Karpas-422 (cell line): Measurements from ENCODE around the gene MSANTD2. TPM values are rescaled to one million over a fixed set of nuclear protein-coding genes. Genes with fewer than 3 reads are reported as not detected.

ENCODE experiments used
- DNase-seq: peaks from one replicate; pipeline ENCODE4 v3.0.0-alpha.2; 2015
- H2AFZ ChIP-seq: fragments of 200-600 bp; sonication (generic); 2 replicates; pipeline ENCODE4 v1.6.1; 2014; ENCODE audit warnings: antibody characterized with exemption, low read length, mixed read lengths
- H3K27ac ChIP-seq: fragments of 200-600 bp; sonication (generic); 2 replicates; pipeline ENCODE4 v1.5.1; 2014; ENCODE audit warnings: mild to moderate bottlenecking, low read length, moderate library complexity
- H3K27me3 ChIP-seq: fragments of 200-600 bp; sonication (generic); 2 replicates; pipeline ENCODE4 v1.6.1; 2014; ENCODE audit warnings: low read length, mixed read lengths
- H3K36me3 ChIP-seq: fragments of 200-600 bp; sonication (generic); 2 replicates; pipeline ENCODE4 v1.6.1; 2014; ENCODE audit warnings: low read length, mixed read lengths; ENCODE audit not compliant: insufficient read depth
- H3K4me1 ChIP-seq: fragments of 200-600 bp; sonication (generic); 2 replicates; pipeline ENCODE4 v1.6.1; 2014; ENCODE audit warnings: mild to moderate bottlenecking, low read length, mixed read lengths
- H3K4me2 ChIP-seq: fragments of 200-600 bp; sonication (generic); 2 replicates; pipeline ENCODE4 v1.6.1; 2014; ENCODE audit warnings: low read length, low read depth, mild to moderate bottlenecking; ENCODE audit not compliant: poor library complexity, severe bottlenecking
- H3K4me3 ChIP-seq: fragments of 200-600 bp; sonication (generic); 2 replicates; pipeline ENCODE4 v1.5.1; 2014; ENCODE audit warnings: mild to moderate bottlenecking, antibody characterized with exemption, low read length, mixed read lengths
- H3K79me2 ChIP-seq: fragments of 200-600 bp; sonication (generic); 2 replicates; pipeline ENCODE4 v1.6.1; 2014; ENCODE audit warnings: mild to moderate bottlenecking, low read length, mixed read lengths
- H3K9ac ChIP-seq: fragments of 200-600 bp; sonication (generic); 2 replicates; pipeline ENCODE4 v1.6.0; 2014; ENCODE audit warnings: low read length
- H3K9me2 ChIP-seq: fragments of 200-600 bp; sonication (generic), shearing (Covaris generic); replicated peaks from 2 replicates; pipeline ENCODE4 v1.6.0; 2014; ENCODE audit warnings: mild to moderate bottlenecking, low read length, moderate library complexity; ENCODE audit not compliant: insufficient read depth
- H3K9me3 ChIP-seq: fragments of 300-700, 200-600 bp; sonication (generic); 2 replicates; pipeline ENCODE4 v1.6.1; 2014; ENCODE audit warnings: low read length, mixed read lengths
- H4K20me1 ChIP-seq: fragments of 200-600 bp; sonication (generic); 2 replicates; pipeline ENCODE4 v1.6.1; 2014; ENCODE audit warnings: mild to moderate bottlenecking, antibody characterized with exemption, low read length, low read depth; ENCODE audit not compliant: insufficient read depth
- total RNA-seq: library from RNA; depleted of rRNA; stranded (reverse); fragments of >200 nt; shearing (Covaris generic); gene quantifications from 2 replicates; pipeline ENCODE4 v1.2.3, GENCODE V29; 2014; ENCODE audit warnings: low replicate concordance

The MSANTD2 gene
- total RNA-seq, 1 experiment from 2014 or later, result 7.6 TPM

GRCh38 chr11:124811399-124812125, 11.4 kb upstream of the MSANTD2 start:
- H2AFZ ChIP-seq, result no peak overlapping the region
- no peak for DNase-seq
- H3K36me3 ChIP-seq, result no peaks in the 10 kb centered on the region
- no peaks in the 10 kb centered on the region for H3K9me2 ChIP-seq
- no peak overlapping the region for H3K4me3 ChIP-seq
- H3K27me3 ChIP-seq, result no peaks in the 10 kb centered on the region
- H3K79me2 ChIP-seq, result no peaks in the 10 kb centered on the region
- no peaks in the 10 kb centered on the region for H3K9me3 ChIP-seq
- H4K20me1 ChIP-seq, result no peaks in the 10 kb centered on the region
- H3K27ac ChIP-seq, result no peak overlapping the region
- H3K4me2 ChIP-seq, result no peak overlapping the region
- no peaks in the 10 kb centered on the region for H3K4me1 ChIP-seq
- no peak overlapping the region for H3K9ac ChIP-seq

- Histone ChIP-seq H3K36me3 (no peaks in the 10 kb centered on the region), H3K9me2 (no peaks in the 10 kb centered on the region), H3K4me2 (no peak overlapping the region), H3K79me2 (no peaks in the 10 kb centered on the region), H3K4me3 (no peak overlapping the region), H3K27ac (no peak overlapping the region), H4K20me1 (no peaks in the 10 kb centered on the region), H3K27me3 (no peaks in the 10 kb centered on the region), H2AFZ (no peak overlapping the region), H3K9ac (no peak overlapping the region), H3K9me3 (no peaks in the 10 kb centered on the region), H3K4me1 (no peaks in the 10 kb centered on the region)
- DNase-seq, result no peak
These were observed 7.6 kb upstream of the MSANTD2 start for GRCh38 chr11:124807660-124808270.

GRCh38 chr11:124807201-124807600, 7.0 kb upstream of the MSANTD2 start:
- DNase-seq, result no peak
- no peak overlapping the region for H2AFZ ChIP-seq
- H3K4me2 ChIP-seq, result no peak overlapping the region
- no peak overlapping the region for H3K27ac ChIP-seq
- no peaks in the 10 kb centered on the region for H3K27me3 ChIP-seq
- H3K4me3 ChIP-seq, result no peak overlapping the region
- H3K36me3 ChIP-seq, result no peaks in the 10 kb centered on the region
- no peak overlapping the region for H3K9ac ChIP-seq
- no peaks in the 10 kb centered on the region for H3K4me1 ChIP-seq
- H3K79me2 ChIP-seq, result no peaks in the 10 kb centered on the region
- H3K9me3 ChIP-seq, result no peaks in the 10 kb centered on the region
- no peaks in the 10 kb centered on the region for H3K9me2 ChIP-seq
- H4K20me1 ChIP-seq, result no peaks in the 10 kb centered on the region

- Histone ChIP-seq H3K4me3 (no peak overlapping the region), H3K27me3 (no peaks in the 10 kb centered on the region), H4K20me1 (no peaks in the 10 kb centered on the region), H3K4me1 (peaks cover 5% of the 10 kb centered on the region), H3K36me3 (no peaks in the 10 kb centered on the region), H3K4me2 (no peak overlapping the region), H3K9me3 (no peaks in the 10 kb centered on the region), H3K9ac (no peak overlapping the region), H3K9me2 (no peaks in the 10 kb centered on the region), H3K27ac (no peak overlapping the region), H2AFZ (no peak overlapping the region), H3K79me2 (no peaks in the 10 kb centered on the region)
- no peak for DNase-seq
These were observed 4.7 kb upstream of the MSANTD2 start for GRCh38 chr11:124804884-124805283.

- no peak overlapping the region for H3K4me2 ChIP-seq
- H3K4me3 ChIP-seq, result no peak overlapping the region
- H4K20me1 ChIP-seq, result peaks cover 11% of the 10 kb centered on the region; the same call in 1 of the 2 replicates
- H3K79me2 ChIP-seq, result peaks cover 9% of the 10 kb centered on the region; the same call in 1 of the 2 replicates
- no peaks in the 10 kb centered on the region for H3K27me3 ChIP-seq
- H3K36me3 ChIP-seq, result no peaks in the 10 kb centered on the region
- H3K4me1 ChIP-seq, result peaks cover 14% of the 10 kb centered on the region
- H2AFZ ChIP-seq, result no peak overlapping the region
- H3K9ac ChIP-seq, result no peak overlapping the region
- no peak overlapping the region for H3K27ac ChIP-seq
- H3K9me3 ChIP-seq, result no peaks in the 10 kb centered on the region
- no peaks in the 10 kb centered on the region for H3K9me2 ChIP-seq
- DNase-seq, result no peak
These were observed 1.6 kb upstream of the MSANTD2 start for GRCh38 chr11:124801636-124802312.

- Histone ChIP-seq H3K9ac (peak overlapping the region; percentile 76), H3K27ac (no peak overlapping the region), H4K20me1 (peaks cover 14% of the 10 kb centered on the region; the same call in 1 of the 2 replicates), H3K4me1 (peaks cover 14% of the 10 kb centered on the region), H3K4me2 (peak overlapping the region; percentile 86), H2AFZ (peak overlapping the region; percentile 75; the same call in 1 of the 2 replicates), H3K9me3 (no peaks in the 10 kb centered on the region), H3K36me3 (no peaks in the 10 kb centered on the region), H3K4me3 (peak overlapping the region; percentile 78), H3K9me2 (no peaks in the 10 kb centered on the region), H3K27me3 (no peaks in the 10 kb centered on the region), H3K79me2 (peaks cover 9% of the 10 kb centered on the region; the same call in 1 of the 2 replicates)
- no peak for DNase-seq
These were observed 808 bp upstream of the MSANTD2 start for GRCh38 chr11:124801014-124801413.

GRCh38 chr11:124799348-124800225, 619 bp downstream of the MSANTD2 start:
- peaks cover 14% of the 10 kb centered on the region; the same call in 1 of the 2 replicates for H4K20me1 ChIP-seq
- no peak overlapping the region for H3K27ac ChIP-seq
- no peaks in the 10 kb centered on the region for H3K27me3 ChIP-seq
- DNase-seq, result peak; percentile 59
- H3K4me2 ChIP-seq, result peak overlapping the region; percentile 86
- H3K9me3 ChIP-seq, result no peaks in the 10 kb centered on the region
- H3K9ac ChIP-seq, result peak overlapping the region; percentile 76
- peaks cover 14% of the 10 kb centered on the region for H3K4me1 ChIP-seq
- no peaks in the 10 kb centered on the region for H3K9me2 ChIP-seq
- H2AFZ ChIP-seq, result peak overlapping the region; percentile 75; the same call in 1 of the 2 replicates
- no peaks in the 10 kb centered on the region for H3K36me3 ChIP-seq
- peaks cover 9% of the 10 kb centered on the region; the same call in 1 of the 2 replicates for H3K79me2 ChIP-seq
- H3K4me3 ChIP-seq, result peak overlapping the region; percentile 78
